ENCODE results near the gene ADD1. TPM values are rescaled to one million over a fixed set of nuclear protein-coding genes. Genes with fewer than 3 reads are reported as not detected.

Gene ADD1
- polyA plus RNA-seq, 1 donor (not counting 4 experiments of a cell fraction or from before 2014, with no cell fraction given): 109 TPM

GRCh38 chr4:2811830-2812611 is 31.6 kb upstream of the ADD1 start:
- no peaks in the 10 kb centered on the region for H3K9me1 ChIP-seq (ENCODE audit: control insufficient read depth, extremely low read depth, insufficient read depth, low read length)
- no peak for DNase-seq (ENCODE audit: low read depth, low spot score)
- peak overlapping the region; percentile 28 for H3K9ac ChIP-seq (ENCODE audit: control insufficient read depth, extremely low read depth, insufficient read depth, low read length)
- no peaks in the 10 kb centered on the region for H3K79me2 ChIP-seq (ENCODE audit: control insufficient read depth, insufficient read depth, low read length)
- no peak for FAIRE-seq
- no peak for TF ChIP-seq EZH2 (IDR thresholded peaks at IDR 0.05; ENCODE audit: low read length)
- TF ChIP-seq, protein P1, sequence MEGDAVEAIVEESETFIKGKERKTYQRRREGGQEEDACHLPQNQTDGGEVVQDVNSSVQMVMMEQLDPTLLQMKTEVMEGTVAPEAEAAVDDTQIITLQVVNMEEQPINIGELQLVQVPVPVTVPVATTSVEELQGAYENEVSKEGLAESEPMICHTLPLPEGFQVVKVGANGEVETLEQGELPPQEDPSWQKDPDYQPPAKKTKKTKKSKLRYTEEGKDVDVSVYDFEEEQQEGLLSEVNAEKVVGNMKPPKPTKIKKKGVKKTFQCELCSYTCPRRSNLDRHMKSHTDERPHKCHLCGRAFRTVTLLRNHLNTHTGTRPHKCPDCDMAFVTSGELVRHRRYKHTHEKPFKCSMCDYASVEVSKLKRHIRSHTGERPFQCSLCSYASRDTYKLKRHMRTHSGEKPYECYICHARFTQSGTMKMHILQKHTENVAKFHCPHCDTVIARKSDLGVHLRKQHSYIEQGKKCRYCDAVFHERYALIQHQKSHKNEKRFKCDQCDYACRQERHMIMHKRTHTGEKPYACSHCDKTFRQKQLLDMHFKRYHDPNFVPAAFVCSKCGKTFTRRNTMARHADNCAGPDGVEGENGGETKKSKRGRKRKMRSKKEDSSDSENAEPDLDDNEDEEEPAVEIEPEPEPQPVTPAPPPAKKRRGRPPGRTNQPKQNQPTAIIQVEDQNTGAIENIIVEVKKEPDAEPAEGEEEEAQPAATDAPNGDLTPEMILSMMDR (optimal IDR thresholded peaks at IDR 0.05 in 1 of 3, IDR thresholded peaks at IDR 0.05 in 1 of 3, conservative IDR thresholded peaks at IDR 0.05 in 1 of 3; ENCODE audit: extremely low read depth in 1 of 3, insufficient read depth in 2 of 3, low read length in 3 of 3): no peak
- H3K4me1 ChIP-seq (ENCODE audit: control insufficient read depth, extremely low read depth, insufficient read depth, low read length): peaks cover 5% of the 10 kb centered on the region
- H3K36me3 ChIP-seq (ENCODE audit: control insufficient read depth in 2 of 2, extremely low read depth in 1 of 2, insufficient read depth in 2 of 2, low read length in 2 of 2): peaks cover 0 to 1% of the 10 kb centered on the region in 2 experiments
- H4K20me1 ChIP-seq (ENCODE audit: control insufficient read depth, extremely low read depth, insufficient read depth, low read length): no peaks in the 10 kb centered on the region
- H3K27me3 ChIP-seq (ENCODE audit: control insufficient read depth, extremely low read depth, insufficient read depth, low read length): no peaks in the 10 kb centered on the region
- H3K4me3 ChIP-seq (ENCODE audit: control insufficient read depth in 2 of 3, extremely low read depth in 1 of 3, insufficient read depth in 2 of 3, low read depth in 1 of 3, low read length in 3 of 3): no peak overlapping the region
- H3K27ac ChIP-seq (ENCODE audit: control insufficient read depth, insufficient read depth, low read length): no peak overlapping the region
- dilution Hi-C loops (cut with MboI; ENCODE audit: extremely low pct_ligation_motif_present, low sequenced_read_pairs): no loop called here
- H3K9me3 ChIP-seq (ENCODE audit: control insufficient read depth, low read depth, low read length): no peaks in the 10 kb centered on the region
- H3K4me2 ChIP-seq (ENCODE audit: control insufficient read depth, extremely low read depth, insufficient read depth, low read depth, low read length): no peak overlapping the region
- H2AFZ ChIP-seq (ENCODE audit: control insufficient read depth, low read length): peak overlapping the region; percentile 51

DNA sequence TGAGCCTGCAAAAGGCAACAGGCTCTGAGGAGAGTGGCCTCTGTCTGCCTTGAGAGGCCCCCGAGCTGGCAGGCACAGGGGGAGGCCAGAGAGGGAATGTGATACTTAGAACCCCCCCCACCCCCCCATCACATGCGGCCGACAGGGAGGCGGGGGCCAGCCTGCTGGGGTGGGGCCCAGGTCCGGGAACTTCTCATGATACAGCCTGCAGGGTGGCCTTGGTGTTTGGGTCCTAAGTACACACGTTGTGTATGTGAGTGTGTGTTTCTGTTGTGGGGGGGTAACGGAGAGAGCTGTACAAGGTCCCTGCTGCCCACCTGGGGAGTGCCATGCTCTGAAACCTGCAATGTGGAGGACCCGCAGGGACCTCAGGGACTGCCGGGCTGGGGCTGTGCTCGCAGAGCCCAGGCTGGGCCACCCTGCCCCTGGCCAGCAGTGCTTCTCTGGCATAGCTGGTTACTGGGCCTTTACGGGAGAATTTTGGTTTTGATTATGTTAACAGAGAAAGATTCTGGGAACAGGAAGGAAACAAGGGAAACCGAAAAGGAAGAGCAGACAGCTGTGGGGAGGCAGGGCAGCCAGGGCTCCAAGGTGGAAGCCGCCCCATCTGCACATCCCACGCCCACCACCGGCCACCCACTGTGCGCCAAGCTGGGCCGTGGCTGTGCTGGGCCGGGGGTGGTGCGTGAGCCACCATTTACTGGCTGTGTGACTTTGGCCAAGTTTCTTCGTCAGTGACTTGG is 30.9 kb upstream of the ADD1 start:
- Histone ChIP-seq H4K20me1 (ENCODE audit: control insufficient read depth, extremely low read depth, insufficient read depth, low read length) (no peaks in the 10 kb centered on the region), H3K4me1 (ENCODE audit: control insufficient read depth, extremely low read depth, insufficient read depth, low read length) (peaks cover 7% of the 10 kb centered on the region), H3K79me2 (ENCODE audit: control insufficient read depth, insufficient read depth, low read length) (no peaks in the 10 kb centered on the region), H3K27me3 (ENCODE audit: control insufficient read depth, extremely low read depth, insufficient read depth, low read length) (peaks cover 3% of the 10 kb centered on the region), H3K4me3 (ENCODE audit: control insufficient read depth in 2 of 3, extremely low read depth in 1 of 3, insufficient read depth in 2 of 3, low read depth in 1 of 3, low read length in 3 of 3) (no peak overlapping the region), H3K9me1 (ENCODE audit: control insufficient read depth, extremely low read depth, insufficient read depth, low read length) (no peaks in the 10 kb centered on the region), H3K27ac (ENCODE audit: control insufficient read depth, insufficient read depth, low read length) (no peak overlapping the region), H3K4me2 (ENCODE audit: control insufficient read depth, extremely low read depth, insufficient read depth, low read depth, low read length) (no peak overlapping the region), H2AFZ (ENCODE audit: control insufficient read depth, low read length) (no peak overlapping the region), H3K9ac (ENCODE audit: control insufficient read depth, extremely low read depth, insufficient read depth, low read length) (no peak overlapping the region), H3K9me3 (ENCODE audit: control insufficient read depth, low read depth, low read length) (no peaks in the 10 kb centered on the region), H3K36me3 (ENCODE audit: control insufficient read depth in 2 of 2, extremely low read depth in 1 of 2, insufficient read depth in 2 of 2, low read length in 2 of 2) (peaks cover 0 to 1% of the 10 kb centered on the region in 2 experiments)
- TF ChIP-seq EZH2 (IDR thresholded peaks at IDR 0.05; ENCODE audit: low read length): no peak
- TF ChIP-seq, protein P1 (optimal IDR thresholded peaks at IDR 0.05 in 1 of 3, IDR thresholded peaks at IDR 0.05 in 1 of 3, conservative IDR thresholded peaks at IDR 0.05 in 1 of 3; ENCODE audit: extremely low read depth in 1 of 3, insufficient read depth in 2 of 3, low read length in 3 of 3): no peak
- dilution Hi-C loops (cut with MboI; ENCODE audit: extremely low pct_ligation_motif_present, low sequenced_read_pairs): no loop called here
- no peak for FAIRE-seq
- no peak for DNase-seq (ENCODE audit: low read depth, low spot score)
